ENCODE results near the gene LRRN2.

DNA sequence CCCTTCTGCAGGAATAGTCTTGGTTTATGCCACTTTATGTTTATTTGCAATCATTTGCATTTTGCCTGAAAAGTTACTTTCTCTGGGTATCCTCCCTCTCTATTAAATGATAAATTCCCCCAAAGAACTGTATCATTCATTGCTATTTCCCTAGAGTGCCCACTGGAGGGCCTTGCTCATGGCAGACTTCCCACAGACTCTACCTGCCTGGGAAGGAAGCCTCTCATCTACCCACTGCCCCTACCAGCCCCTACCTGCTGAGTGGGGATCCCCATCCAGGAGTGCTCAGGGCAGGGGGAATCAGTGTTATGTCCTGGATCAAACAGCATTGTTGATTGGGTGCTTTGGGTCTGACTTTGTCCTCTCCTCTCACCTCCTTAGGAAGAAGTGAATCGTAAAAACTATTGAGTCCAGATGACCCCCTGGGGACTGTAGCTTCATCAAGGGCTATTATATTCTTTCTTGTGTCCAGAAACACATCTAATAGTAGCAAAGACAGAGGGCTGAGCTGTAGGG, 6.8 kb upstream of the LRRN2 start:
- TF ChIP-seq POLR2AphosphoS5 (IDR thresholded peaks at IDR 0.05; ENCODE audit: low read depth, low read length) (no peak), SIN3A (IDR thresholded peaks at IDR 0.05; ENCODE audit: borderline replicate concordance, insufficient read depth, low read length) (no peak), TAF1 (IDR thresholded peaks at IDR 0.05; ENCODE audit: borderline replicate concordance, insufficient read depth, low read length) (no peak)
- TF ChIP-seq, protein P1, sequence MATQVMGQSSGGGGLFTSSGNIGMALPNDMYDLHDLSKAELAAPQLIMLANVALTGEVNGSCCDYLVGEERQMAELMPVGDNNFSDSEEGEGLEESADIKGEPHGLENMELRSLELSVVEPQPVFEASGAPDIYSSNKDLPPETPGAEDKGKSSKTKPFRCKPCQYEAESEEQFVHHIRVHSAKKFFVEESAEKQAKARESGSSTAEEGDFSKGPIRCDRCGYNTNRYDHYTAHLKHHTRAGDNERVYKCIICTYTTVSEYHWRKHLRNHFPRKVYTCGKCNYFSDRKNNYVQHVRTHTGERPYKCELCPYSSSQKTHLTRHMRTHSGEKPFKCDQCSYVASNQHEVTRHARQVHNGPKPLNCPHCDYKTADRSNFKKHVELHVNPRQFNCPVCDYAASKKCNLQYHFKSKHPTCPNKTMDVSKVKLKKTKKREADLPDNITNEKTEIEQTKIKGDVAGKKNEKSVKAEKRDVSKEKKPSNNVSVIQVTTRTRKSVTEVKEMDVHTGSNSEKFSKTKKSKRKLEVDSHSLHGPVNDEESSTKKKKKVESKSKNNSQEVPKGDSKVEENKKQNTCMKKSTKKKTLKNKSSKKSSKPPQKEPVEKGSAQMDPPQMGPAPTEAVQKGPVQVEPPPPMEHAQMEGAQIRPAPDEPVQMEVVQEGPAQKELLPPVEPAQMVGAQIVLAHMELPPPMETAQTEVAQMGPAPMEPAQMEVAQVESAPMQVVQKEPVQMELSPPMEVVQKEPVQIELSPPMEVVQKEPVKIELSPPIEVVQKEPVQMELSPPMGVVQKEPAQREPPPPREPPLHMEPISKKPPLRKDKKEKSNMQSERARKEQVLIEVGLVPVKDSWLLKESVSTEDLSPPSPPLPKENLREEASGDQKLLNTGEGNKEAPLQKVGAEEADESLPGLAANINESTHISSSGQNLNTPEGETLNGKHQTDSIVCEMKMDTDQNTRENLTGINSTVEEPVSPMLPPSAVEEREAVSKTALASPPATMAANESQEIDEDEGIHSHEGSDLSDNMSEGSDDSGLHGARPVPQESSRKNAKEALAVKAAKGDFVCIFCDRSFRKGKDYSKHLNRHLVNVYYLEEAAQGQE (IDR thresholded peaks at IDR 0.05; ENCODE audit: insufficient read depth in 1 of 2, low read depth in 2 of 2, low read length in 2 of 2), result no peak

All from PFSK-1 (cell line).